T follicular helper cell (primary cell): ENCODE results near the gene OBSCN.
"Not testable (repeated sequence)": the region's sequence is repeated elsewhere in the genome, so short reads cannot be mapped to it uniquely, and the experiment has no call there.

Experiments used
- DNase-seq: peaks from one replicate; pipeline ENCODE4 v3.0.0-alpha.2; 2020; ENCODE audit warnings: low read depth

The OBSCN gene

GRCh38 chr1:228172591-228173527, 35.0 kb upstream of the OBSCN start:
- DNase-seq: no peak

DNA sequence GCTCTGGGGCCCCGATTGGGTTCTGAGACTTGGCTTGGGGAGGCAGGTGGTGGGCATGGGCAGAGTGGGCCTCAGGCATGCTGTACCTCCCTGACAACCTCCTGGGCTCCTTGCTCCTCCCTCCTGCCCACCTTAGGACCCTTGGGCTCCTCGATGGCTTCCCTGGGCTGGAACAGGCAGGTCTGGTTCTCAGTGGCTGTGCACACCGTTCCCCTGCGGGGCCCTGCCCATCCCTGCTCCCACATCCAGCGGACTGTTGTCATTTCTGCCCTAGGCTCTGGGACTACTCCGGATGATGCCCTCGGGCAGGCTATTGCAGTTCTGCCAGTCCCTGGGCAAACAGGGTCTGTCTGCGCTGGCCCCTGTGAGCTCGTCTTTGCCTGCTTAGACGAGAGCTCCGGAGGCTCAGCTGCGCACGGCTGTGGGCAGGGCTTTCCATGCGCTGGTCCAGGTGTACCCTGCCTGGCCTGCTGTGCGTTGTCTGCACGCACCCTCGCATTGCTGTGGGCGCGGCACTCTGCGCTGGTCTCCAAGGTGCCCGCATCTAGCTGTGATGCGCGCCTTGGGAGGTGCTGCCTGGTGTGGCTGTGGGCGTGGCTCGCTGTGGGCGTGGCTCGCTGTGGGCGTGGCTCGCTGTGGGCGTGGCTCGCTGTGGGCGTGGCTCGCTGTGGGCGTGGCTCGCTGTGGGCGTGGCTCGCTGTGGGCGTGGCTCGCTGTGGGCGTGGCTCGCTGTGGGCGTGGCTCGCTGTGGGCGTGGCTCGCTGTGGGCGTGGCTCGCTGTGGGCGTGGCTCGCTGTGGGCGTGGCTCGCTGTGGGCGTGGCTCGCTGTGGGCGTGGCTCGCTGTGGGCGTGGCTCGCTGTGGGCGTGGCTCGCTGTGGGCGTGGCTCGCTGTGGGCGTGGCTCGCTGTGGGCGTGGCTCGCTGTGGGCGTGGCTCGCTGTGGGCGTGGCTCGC, 34.0 kb upstream of the OBSCN start:
- peak; percentile 25 for DNase-seq

GRCh38 chr1:228174482-228175315, 33.1 kb upstream of the OBSCN start:
- peak; percentile 32 for DNase-seq

DNA sequence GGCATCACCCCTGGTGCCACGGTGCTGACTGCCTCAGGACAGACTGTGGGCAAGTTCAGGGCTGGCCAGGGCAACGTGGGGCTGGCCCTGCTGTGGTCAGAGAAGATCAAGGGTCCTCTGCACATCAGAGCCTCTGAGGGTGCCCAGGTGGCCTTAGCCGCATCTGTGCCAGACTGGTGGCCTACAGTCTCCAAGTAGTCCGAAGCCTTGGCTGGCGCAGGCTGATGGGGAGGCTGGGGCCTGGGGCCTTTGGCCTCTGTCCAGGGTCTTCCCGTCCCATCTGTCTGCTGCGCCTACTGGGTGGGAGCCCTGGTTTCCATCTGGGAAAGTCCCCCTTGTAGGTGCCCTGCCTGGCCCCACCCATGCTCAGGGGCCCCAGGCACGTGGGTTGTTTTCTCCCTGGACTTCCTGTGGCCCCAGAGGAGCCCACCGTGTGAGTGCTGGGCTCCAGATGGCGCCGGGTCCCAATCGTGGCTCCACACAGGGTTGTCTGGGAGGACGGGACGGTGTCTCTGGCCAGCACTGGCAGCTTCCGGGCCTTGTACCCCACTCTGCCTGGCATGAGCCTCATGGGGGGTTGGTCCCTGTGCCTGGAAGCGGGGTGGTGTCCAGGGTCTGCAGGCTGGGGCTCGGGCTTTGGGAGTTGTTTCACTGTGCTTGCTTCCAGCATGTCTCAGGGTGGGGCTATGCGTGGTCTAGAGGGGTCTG, 32.4 kb upstream of the OBSCN start:
- no peak for DNase-seq

- DNase-seq: no peak
Measured at GRCh38 chr1:228176024-228176395, 31.8 kb upstream of the OBSCN start.

GRCh38 chr1:228176461-228177182, 31.2 kb upstream of the OBSCN start:
- DNase-seq: no peak

DNA sequence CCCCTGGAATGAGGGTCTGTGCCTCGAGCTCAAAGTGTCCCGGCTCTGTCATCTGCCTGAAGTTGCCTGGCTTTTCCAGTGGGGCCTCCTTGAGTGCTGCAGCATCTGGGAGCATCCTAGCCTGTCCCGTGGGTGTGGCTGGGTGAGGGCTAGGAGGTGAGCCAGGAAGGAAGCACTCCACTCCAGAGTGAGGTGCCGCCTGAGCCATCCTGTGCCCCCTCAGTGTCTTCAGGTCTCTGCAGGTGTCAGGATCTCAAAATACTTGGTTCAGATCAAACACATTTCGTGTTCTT, 30.7 kb upstream of the OBSCN start:
- DNase-seq: no peak

DNA sequence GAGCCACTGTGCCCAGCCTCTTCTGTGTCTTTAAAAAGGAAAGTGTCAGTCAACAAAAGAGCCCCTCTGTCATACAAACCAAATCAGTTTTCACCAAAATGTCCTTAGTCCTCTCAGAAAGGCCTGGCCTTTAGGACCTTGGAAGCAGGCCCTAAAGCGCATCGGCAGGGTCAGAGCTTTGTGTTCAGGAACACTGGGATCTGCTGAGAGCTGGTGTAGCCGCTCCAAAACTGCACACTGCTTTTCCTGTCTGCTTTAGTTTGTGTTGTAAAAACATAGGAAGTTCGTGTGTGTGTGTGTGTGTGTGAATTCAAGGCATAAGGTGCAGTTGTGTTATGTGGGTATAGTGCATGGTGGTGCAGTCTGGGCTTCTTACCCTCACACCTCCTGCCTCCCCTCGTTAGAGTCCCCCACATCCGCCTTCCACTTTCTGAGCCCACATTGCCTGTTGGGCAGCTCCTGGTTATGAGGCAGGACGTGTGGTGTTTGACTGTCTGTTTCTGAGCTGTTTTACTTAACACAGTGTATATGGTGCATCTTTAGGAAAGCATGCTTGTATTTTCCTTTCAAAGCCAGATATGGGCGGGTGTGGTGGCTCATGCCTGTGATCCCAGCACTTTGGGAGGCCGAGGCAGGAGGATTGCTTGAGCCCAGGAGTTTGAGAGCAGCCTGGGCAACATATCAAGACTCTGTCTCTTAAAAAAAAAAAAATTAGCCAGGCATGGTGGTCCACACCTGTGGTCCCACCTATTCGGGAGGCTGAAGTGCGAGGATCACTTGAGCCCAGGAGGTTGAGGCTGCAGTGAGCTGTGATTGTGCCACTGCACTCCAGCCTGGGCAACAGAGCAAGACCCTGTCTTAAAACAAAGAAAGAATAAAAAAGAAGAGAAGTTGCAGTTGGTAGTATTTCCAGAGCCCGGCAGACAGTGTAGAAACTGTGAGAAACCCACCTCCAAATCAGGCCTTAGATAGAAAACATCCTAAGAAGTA, 29.8 kb upstream of the OBSCN start:
- DNase-seq: no peak

- no peak for DNase-seq
Measured at GRCh38 chr1:228178737-228179684, 28.8 kb upstream of the OBSCN start.

DNA sequence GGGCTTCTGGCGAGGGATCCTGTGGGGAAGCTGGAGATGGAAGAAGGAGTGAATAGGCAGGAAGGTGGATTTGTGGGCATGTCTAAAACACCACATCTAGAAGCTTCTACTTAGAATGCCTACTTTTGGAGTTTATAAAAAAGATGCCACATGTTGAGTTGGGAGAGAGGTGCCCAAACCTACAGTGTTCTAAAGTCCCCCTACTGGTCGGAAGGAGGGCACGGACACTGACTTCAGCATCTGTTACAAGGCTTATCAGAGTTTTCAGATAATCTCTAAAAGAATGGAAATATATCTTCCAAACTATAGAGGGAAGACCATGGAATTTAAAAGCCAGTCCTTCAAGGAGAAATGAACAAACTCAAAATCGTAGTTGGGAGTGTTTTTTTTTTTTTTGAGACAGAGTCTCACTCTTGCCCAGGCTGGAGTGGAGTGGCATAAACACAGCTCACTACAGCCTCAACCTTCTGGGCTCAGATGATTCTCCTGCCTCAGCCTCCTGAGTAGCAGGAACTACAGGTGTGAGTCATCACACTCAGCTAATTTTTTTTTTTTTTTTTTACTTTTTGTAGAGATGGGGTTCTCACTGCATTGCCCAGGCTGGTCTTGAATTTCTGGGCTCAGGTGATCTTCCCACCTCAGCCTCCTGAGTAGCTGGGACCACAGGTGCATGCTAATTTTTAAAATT, 27.4 kb upstream of the OBSCN start:
- no peak for DNase-seq

GRCh38 chr1:228180959-228181644, 26.7 kb upstream of the OBSCN start:
- no peak for DNase-seq

GRCh38 chr1:228181645-228182034, 26.2 kb upstream of the OBSCN start:
- no peak for DNase-seq

- DNase-seq: no peak
Measured at GRCh38 chr1:228182296-228183030, 25.4 kb upstream of the OBSCN start.

DNA sequence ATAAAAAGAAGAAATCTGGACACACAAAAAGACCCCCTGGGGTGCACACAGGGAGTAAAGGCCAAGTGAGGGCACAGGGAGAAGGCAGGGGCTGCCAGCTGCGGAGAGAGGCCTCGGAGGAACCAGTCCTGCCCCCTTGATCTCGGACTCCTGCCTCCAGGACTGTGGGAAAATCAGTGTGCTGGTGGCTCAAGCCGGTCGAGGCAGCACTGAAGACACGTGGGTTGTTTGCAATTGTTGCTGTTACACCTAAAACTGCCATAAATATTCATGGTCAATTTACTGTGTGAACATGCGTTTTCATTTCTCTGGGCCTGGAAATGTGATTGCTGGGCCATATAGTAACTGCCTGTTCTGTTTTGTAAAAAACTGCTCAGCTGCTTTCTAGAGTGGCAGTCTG, 23.7 kb upstream of the OBSCN start:
- DNase-seq: no peak

- peak; percentile 48 for DNase-seq
Measured at GRCh38 chr1:228185641-228185965, 22.2 kb upstream of the OBSCN start.

DNA sequence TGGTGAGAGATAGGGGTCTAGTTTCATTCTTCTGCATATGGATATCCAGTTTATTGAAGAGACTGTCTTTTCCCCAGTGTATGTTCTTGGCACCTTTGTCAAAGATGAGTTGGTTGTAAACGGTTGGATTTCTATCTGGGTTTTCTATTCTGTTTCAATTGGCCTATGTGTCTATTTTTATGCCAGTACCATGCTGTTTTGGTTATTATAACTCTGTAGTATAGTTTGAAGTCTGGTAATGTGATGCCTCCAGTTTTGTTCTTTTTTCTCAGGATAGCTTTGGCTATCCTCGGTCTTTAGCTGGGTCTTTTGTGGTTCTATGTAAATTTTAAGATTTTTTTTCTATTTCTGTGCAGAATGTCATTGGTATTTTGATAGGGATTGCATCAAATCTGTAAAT, 19.6 kb upstream of the OBSCN start:
- not testable (repeated sequence) for DNase-seq

GRCh38 chr1:228190182-228190581, 17.7 kb upstream of the OBSCN start:
- DNase-seq: no peak
